COLO829 (cell line): ENCODE results near the gene COPRS.

ENCODE experiments used
- DNase-seq: peaks from one replicate; pipeline ENCODE4 v3.0.0; 2012; ENCODE audit warnings: low spot score

COPRS gene

DNA sequence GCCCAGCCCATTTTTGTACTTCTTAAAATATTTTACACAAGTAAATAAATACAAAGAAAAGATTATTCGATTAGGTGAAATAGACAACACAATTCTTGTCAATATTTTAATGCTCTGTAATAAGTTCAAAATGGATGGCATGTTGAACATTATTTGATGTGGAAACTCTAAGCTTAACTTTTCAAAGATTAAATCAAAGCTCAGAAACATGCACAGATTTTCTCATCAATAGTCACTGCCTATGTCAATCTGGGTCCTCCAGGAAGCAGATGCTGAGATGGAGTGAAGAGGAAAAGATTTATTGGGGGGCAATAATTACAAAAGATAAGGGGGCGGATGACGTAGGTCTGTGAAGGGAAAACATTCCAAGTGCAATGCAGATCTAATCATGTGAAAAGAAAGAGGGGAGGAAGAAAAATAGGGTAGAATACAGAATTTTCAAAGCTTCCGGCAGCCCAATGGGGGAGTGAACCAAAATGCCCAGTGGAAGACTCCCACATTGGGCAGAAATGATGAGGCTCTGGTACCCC lies 50.5 kb downstream of the COPRS start:
- no peak for DNase-seq

DNA sequence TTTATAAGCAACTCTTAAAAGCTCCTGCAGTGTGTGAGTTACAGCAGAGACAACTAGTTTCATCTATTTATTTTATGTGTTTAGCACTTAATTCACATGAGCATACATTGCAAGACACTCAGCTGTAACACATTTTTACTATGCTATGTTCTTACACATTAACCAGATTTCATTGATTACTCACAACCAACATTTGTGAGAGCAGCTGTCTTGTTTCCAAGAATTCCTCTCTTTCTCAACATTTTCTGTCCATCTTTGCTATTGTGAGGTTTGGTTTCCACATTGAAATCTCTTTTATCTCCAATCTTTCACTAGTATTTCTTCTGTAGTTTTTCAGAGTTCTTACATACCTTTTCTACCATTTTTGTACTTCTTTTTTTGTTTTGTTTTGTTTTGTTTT lies 51.2 kb downstream of the COPRS start:
- no peak for DNase-seq

DNA sequence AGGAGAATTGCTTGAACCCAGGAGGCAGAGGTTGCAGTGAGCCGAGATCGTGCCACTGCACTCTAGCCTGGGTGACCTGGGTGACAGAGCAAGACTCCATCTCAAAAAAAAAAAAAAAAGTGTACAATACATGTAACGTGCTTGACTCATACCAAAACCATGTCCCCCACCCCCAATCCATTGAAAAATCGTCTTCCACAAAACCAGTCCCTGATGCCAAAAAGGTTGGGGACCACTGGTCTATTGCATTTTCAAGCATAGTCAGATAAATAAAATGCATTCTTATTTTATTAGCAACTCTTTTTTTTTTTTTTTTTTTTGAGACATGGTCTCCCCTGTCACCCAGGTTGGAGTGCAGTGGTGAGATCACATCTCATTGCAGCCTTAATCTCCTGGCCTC lies 52.1 kb downstream of the COPRS start:
- DNase-seq: no peak

DNA sequence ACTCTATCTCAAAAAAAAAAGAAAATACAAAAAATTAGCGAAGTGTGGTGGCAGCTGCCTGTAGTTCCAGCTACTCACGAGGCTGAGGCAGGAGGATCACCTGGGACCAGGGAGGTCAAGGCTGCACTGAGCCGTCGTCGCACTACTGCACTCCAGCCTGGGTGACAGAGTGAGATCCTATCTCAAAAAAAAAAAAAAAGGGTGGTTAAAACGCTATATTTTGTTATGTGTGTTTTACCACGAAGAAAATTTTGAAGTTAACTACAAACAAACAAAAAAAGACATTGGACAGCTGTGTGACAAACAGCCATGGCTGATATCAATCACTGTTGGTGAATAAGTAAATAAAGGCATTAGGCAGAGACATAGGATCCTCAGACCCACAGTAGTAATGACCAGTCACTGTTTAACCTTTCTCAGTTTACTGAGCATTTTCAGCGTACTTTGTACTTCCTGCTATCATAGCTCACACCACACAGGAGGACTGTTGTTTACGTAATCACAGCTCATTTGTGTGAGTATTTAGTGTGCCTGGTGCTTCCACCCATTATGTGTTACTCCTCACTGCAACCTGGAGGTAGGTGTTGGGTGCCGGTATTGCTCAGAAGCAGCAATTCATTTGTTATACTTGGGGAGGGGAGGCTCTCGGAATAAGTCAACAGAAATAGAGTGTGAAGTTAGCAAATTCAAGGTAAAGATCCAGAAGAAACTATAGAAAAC lies 55.4 kb downstream of the COPRS start:
- DNase-seq: no peak

DNA sequence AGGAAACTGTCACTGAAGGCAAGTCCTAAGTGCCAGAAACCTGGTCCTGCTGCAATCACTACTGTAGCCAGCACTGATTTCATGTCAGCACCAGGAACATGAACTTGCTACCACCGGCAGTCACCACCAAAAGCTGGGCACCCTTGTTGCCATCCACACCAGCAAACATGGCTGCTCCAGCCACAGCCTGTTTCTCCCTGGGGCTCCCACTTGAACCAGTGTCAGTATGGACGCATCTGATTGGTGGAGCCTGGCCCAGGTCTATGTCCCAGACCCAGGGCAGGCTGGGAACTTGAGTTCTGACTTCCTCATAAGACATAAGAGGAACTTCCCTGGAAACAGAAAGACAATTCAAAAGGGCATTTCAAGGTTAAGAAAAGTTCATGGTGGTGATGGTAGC lies 56.5 kb downstream of the COPRS start:
- no peak for DNase-seq
